Left ventricle myocardium inferior (tissue), 1 donor: ENCODE results near the gene UBE2E1. TPM values are rescaled to one million over a fixed set of nuclear protein-coding genes. Genes with fewer than 3 reads are reported as not detected.

Experiments used
- DNase-seq: peaks from one replicate; pipeline ENCODE4 v3.0.0-alpha.2; 2020
- H3K27ac ChIP-seq: fragments of 200-600 bp; replicated peaks from 2 replicates; pipeline ENCODE4 v1.8.0; 2021
- H3K27me3 ChIP-seq: fragments of 200-600 bp; 2 replicates; pipeline ENCODE4 v1.8.0; 2021; ENCODE audit warnings: low read depth
- H3K36me3 ChIP-seq: fragments of 200-600 bp; 2 replicates; pipeline ENCODE4 v1.8.0; 2021
- H3K4me1 ChIP-seq: fragments of 200-600 bp; 2 replicates; pipeline ENCODE4 v1.8.0; 2021
- H3K4me3 ChIP-seq: fragments of 200-600 bp; 2 replicates; pipeline ENCODE4 v1.8.0; 2021; ENCODE audit warnings: mild to moderate bottlenecking, moderate library complexity
- H3K9me3 ChIP-seq: fragments of 200-600 bp; replicated peaks from 2 replicates; pipeline ENCODE4 v1.8.0; 2021
- CTCF ChIP-seq: fragments of 200-600 bp; IDR thresholded peaks from 2 replicates; pipeline ENCODE4 v1.8.0; 2021; ENCODE audit warnings: antibody characterized with exemption, mild to moderate bottlenecking, borderline replicate concordance
- intact Hi-C: fragments of 100-400 bp; cut with micrococcal nuclease; formaldehyde crosslinking; loops from one replicate; pipeline ENCODE4 v1.11.0; 2022
- total RNA-seq: library from RNA; stranded (reverse); fragmentation: NEBNext Ultra II Directional; extraction: Animal tissue kit (Norgen Biotek cat#: 25700); gene quantifications from one replicate; pipeline ENCODE4 v1.2.1, GENCODE V29; 2021
- donor health status: DM: no; HTN: yes; CAD: no; lungs with severe emphysema.

Gene UBE2E1
- total RNA-seq, 1 donor from 2014 or later = 65.0 TPM

- Histone ChIP-seq H3K4me3 (no peak overlapping the region), H3K27me3 (no peaks in the 10 kb centered on the region), H3K4me1 (peaks cover 8% of the 10 kb centered on the region), H3K27ac (no peak overlapping the region), H3K9me3 (no peaks in the 10 kb centered on the region), H3K36me3 (peaks cover 30% of the 10 kb centered on the region)
- intact Hi-C loops = loop anchor here (10.0 kb wide), 1 partner anchor 340 kb away; no protein-coding TSS in a partner anchor
- no peak for TF ChIP-seq CTCF
- no peak for DNase-seq
Observed at GRCh38 chr3:23894254-23895061, 88.7 kb downstream of the UBE2E1 start.

GRCh38 chr3:23895181-23895580, 89.4 kb downstream of the UBE2E1 start:
- H3K9me3 ChIP-seq = no peaks in the 10 kb centered on the region
- H3K4me3 ChIP-seq = no peak overlapping the region
- H3K27me3 ChIP-seq = no peaks in the 10 kb centered on the region
- TF ChIP-seq CTCF = no peak
- peaks cover 35% of the 10 kb centered on the region for H3K36me3 ChIP-seq
- intact Hi-C loops = loop anchor here (10.0 kb wide), 1 partner anchor 340 kb away; no protein-coding TSS in a partner anchor
- H3K27ac ChIP-seq = no peak overlapping the region
- no peak for DNase-seq
- peaks cover under 1% of the 10 kb centered on the region for H3K4me1 ChIP-seq

DNA sequence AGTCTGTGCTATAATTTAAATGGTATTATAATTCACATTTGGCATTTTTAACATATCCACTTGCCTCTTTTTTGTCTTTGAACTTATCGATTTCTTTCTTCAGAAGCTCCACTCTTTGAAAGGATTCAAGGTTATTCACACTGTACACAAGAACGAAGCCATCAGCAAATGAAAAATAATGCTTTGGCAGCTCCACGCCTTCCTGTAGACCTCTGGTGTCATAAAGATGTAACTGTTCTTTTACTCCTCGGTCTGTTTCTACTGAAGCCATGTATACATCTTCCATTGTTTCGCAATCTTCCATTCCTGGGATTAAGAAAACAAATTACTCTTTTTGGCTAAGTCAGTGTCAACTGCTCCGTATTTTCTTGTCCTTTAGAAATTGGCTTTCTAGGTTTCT, 95.0 kb downstream of the UBE2E1 start:
- peaks cover 60% of the 10 kb centered on the region for H3K36me3 ChIP-seq
- H3K27me3 ChIP-seq = no peaks in the 10 kb centered on the region
- no peak for TF ChIP-seq CTCF
- intact Hi-C loops = no loop called here
- no peak for DNase-seq
- no peak overlapping the region for H3K4me3 ChIP-seq
- H3K27ac ChIP-seq = no peak overlapping the region
- no peaks in the 10 kb centered on the region for H3K9me3 ChIP-seq
- no peaks in the 10 kb centered on the region for H3K4me1 ChIP-seq

- DNase-seq = no peak
- H3K4me1 ChIP-seq = no peaks in the 10 kb centered on the region
- no peak for TF ChIP-seq CTCF
- H3K9me3 ChIP-seq = no peaks in the 10 kb centered on the region
- H3K36me3 ChIP-seq = peaks cover 53% of the 10 kb centered on the region
- no peak overlapping the region for H3K27ac ChIP-seq
- H3K27me3 ChIP-seq = no peaks in the 10 kb centered on the region
- intact Hi-C loops = no loop called here
- no peak overlapping the region for H3K4me3 ChIP-seq
Observed at GRCh38 chr3:23904545-23904944, 98.8 kb downstream of the UBE2E1 start.

DNA sequence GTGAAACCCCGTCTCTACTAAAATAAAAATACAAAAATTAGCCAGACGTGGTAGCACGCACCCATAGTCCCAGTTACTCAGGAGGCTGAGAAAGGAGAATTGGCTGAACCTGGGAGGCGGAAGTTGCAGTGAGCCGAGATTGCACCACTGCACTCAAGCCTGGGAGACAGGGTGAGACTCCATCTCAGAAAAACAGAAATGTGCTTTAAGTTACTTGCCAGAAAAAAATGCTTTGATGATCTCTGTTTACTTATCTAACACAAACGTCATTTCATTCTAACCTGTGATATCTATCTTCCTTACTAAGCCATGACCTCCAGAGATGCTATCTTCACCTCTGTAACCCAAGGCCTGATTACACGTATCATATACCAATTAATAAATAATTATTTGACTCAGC, 103.6 kb downstream of the UBE2E1 start:
- intact Hi-C loops = no loop called here
- H3K4me1 ChIP-seq = no peaks in the 10 kb centered on the region
- peaks cover 34% of the 10 kb centered on the region for H3K36me3 ChIP-seq
- H3K9me3 ChIP-seq = no peaks in the 10 kb centered on the region
- no peak for TF ChIP-seq CTCF
- no peak for DNase-seq
- no peak overlapping the region for H3K4me3 ChIP-seq
- no peaks in the 10 kb centered on the region for H3K27me3 ChIP-seq
- H3K27ac ChIP-seq = no peak overlapping the region
